Tibial nerve (tissue), 3 donors: ENCODE data around the gene NFIB.

Experiments
- POLR2A ChIP-seq, 2 donors: fragments of 450-650 bp; IDR thresholded peaks; one replicate each; pipeline ENCODE4 v1.6.1; 2017; ENCODE audit warnings: antibody characterized with exemption in 2 of 2, mild to moderate bottlenecking in 2 of 2, moderate library complexity in 2 of 2
- TF ChIP-seq, protein P1 (sequence below), 5 experiments: fragments of 200-600 bp in 3 of 5; fragments of 450-650 bp in 2 of 5; sonication (generic) in 3 of 5; IDR thresholded peaks; one replicate each; pipeline ENCODE4 v1.5.1; 2016 to 2019; ENCODE audit warnings: antibody characterized with exemption in 5 of 5, mild to moderate bottlenecking in 3 of 5, moderate library complexity in 2 of 5

DNA sequence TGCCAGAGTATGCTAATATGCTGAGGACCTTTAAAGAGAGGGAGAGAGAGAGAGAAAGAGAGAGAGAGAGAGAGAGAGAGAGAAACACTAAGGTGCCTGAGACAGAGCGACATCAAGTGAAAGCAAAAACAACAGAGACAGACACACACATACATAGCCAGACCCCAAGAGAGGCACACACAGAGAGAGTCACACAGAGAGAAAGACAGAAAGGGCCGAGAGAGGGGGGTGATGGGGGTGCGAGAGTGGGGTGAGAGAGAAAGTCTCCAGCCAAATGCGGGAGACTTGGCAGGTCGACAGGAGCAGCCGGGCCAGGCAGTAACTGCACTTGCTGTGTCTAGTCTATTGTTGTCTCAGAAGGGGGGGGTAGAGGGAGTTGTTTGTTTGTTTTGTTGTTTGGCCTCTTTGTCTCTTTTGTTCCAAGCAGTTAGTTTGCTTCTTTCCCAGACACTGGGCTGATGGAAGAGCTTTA, 30.1 kb upstream of the NFIB start:
- TF ChIP-seq, protein P1, sequence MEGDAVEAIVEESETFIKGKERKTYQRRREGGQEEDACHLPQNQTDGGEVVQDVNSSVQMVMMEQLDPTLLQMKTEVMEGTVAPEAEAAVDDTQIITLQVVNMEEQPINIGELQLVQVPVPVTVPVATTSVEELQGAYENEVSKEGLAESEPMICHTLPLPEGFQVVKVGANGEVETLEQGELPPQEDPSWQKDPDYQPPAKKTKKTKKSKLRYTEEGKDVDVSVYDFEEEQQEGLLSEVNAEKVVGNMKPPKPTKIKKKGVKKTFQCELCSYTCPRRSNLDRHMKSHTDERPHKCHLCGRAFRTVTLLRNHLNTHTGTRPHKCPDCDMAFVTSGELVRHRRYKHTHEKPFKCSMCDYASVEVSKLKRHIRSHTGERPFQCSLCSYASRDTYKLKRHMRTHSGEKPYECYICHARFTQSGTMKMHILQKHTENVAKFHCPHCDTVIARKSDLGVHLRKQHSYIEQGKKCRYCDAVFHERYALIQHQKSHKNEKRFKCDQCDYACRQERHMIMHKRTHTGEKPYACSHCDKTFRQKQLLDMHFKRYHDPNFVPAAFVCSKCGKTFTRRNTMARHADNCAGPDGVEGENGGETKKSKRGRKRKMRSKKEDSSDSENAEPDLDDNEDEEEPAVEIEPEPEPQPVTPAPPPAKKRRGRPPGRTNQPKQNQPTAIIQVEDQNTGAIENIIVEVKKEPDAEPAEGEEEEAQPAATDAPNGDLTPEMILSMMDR (IDR thresholded peaks at IDR 0.05): no peak
- no peak for TF ChIP-seq POLR2A (IDR thresholded peaks at IDR 0.05)
